Retinal pigment epithelial cell (primary cell): ENCODE data around the gene SPEF2.

ENCODE experiments used
- DNase-seq: peaks from one replicate; pipeline ENCODE4 v3.0.0-alpha.2; 2010; ENCODE audit warnings: low read depth
- H3K4me3 ChIP-seq: 2 replicates; pipeline ENCODE4 v1.5.1; 2011; ENCODE audit warnings: mild to moderate bottlenecking, low read length, control low read depth, moderate library complexity
- CTCF ChIP-seq: conservative IDR thresholded peaks from 2 replicates; pipeline ENCODE4 v1.5.1; 2011; ENCODE audit warnings: low read depth, low read length, control low read depth, inconsistent platforms

The SPEF2 gene

GRCh38 chr5:35799753-35800152, 182.1 kb downstream of the SPEF2 start:
- no peak for DNase-seq
- no peak for TF ChIP-seq CTCF
- H3K4me3 ChIP-seq, result no peak overlapping the region

GRCh38 chr5:35803191-35803651, 185.6 kb downstream of the SPEF2 start:
- peak; percentile 10 for DNase-seq

GRCh38 chr5:35804201-35804653, 186.6 kb downstream of the SPEF2 start:
- no peak overlapping the region for H3K4me3 ChIP-seq
- no peak for TF ChIP-seq CTCF
- no peak for DNase-seq

More at GRCh38 chr5:35803191-35803651, 185.6 kb downstream of the SPEF2 start:
- H3K4me3 ChIP-seq, result no peak overlapping the region
- no peak for TF ChIP-seq CTCF

- no peak for TF ChIP-seq CTCF
- DNase-seq, result no peak
Measured at GRCh38 chr5:35804841-35805240, 187.2 kb downstream of the SPEF2 start.

GRCh38 chr5:35810601-35811000, 192.9 kb downstream of the SPEF2 start:
- TF ChIP-seq CTCF, result no peak
- DNase-seq, result no peak
- H3K4me3 ChIP-seq, result no peak overlapping the region

More at GRCh38 chr5:35804841-35805240, 187.2 kb downstream of the SPEF2 start:
- H3K4me3 ChIP-seq, result no peak overlapping the region

- no peak for DNase-seq
- no peak for TF ChIP-seq CTCF
- H3K4me3 ChIP-seq, result no peak overlapping the region
Measured at GRCh38 chr5:35811108-35811741, 193.6 kb downstream of the SPEF2 start.

- TF ChIP-seq CTCF, result no peak
- DNase-seq, result no peak
- no peak overlapping the region for H3K4me3 ChIP-seq
Measured at GRCh38 chr5:35813521-35813920, 195.9 kb downstream of the SPEF2 start.
